ENCODE data around the gene RTL1.

The RTL1 gene

DNA sequence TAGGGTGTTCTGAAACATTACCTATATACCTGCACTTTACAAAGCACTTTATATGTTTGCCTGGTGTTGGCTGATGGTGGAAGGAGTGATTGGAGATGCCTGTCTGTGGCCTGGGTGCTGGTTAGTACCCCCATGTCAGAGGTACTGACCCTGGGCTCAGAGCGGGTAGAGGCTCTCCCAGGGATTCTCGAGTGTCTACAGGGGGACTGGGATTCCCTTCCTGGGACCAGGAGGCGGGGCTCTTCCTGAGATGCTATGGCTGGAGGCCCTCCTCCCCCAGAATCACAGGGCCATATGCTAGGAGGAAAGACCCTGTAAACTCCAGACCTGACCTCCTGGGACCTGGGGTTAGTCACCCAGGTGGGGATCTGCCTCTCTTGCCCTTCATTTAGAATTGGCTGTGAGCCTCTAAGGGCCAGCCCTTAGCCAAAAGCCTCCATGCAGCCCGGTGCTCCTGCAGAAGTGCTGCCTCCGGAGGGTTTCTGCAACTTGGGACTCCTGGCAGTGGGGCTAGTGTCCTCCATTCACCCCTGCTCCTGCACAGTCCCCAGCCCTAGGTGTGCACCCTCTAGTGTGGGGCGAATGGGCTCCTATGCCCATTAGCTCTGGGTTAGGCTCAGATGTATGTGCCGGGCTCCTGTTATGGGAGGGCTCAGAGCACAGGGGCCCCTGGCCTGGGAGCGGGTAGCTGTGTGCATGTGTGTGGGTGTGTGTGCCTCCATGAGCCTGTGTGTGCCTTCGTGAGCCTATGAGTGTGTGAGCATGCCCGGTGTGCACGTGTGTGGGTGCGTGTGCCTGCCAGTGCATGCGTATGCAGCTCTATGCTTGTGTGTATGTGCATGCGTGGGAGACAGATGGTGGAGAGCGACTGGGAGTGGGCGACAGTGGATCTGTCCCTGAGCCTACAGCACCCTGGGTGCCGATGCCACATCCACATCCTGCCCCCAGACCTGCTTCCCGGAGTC lies 36.6 kb downstream of the RTL1 start:
- no peak for DNase-seq (ENCODE audit: low spot score)

DNA sequence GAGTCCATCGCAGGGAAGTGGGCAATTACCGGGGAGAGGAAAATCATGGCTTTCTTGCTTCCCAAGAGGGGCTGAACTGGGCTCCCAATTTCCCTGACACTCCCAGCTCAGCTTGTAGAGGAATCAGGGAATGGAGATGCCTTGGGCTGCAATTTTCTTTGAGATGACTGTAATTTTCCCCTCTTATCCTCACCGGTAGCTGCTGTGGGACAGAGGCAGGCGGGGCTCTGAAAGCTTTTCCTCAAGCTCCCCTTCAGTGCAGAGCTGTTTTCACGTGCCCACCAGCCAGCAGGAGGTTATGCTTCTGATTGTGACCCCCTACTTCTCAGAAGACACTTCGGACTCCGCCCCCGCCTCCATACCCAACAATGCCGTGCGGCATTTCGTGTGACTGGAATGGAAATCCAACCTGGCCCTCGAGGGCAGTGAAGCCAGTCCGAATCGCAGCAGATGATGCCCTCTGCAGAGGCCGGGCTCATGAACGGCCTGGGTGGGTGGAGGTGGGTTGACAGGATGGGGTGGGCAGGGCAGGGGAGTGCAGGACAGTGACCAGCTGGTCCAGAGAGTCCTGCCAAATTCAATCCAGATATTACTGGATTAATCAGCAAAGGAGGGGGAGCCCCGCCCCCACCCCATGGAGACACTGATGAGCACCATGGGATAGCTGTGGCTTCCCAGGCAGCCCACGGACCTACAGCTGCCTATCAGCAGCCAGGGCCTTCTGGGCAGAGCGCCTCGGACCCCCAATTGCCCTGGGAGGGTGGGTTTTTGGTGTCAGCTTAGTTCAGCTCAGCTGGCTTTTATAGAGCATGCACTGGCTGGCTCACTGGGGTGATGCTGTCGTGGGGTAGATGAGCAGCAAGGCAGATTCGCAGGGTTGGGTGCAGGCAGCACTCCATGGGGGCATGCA lies 37.6 kb downstream of the RTL1 start:
- DNase-seq (ENCODE audit: low spot score): no peak

DNA sequence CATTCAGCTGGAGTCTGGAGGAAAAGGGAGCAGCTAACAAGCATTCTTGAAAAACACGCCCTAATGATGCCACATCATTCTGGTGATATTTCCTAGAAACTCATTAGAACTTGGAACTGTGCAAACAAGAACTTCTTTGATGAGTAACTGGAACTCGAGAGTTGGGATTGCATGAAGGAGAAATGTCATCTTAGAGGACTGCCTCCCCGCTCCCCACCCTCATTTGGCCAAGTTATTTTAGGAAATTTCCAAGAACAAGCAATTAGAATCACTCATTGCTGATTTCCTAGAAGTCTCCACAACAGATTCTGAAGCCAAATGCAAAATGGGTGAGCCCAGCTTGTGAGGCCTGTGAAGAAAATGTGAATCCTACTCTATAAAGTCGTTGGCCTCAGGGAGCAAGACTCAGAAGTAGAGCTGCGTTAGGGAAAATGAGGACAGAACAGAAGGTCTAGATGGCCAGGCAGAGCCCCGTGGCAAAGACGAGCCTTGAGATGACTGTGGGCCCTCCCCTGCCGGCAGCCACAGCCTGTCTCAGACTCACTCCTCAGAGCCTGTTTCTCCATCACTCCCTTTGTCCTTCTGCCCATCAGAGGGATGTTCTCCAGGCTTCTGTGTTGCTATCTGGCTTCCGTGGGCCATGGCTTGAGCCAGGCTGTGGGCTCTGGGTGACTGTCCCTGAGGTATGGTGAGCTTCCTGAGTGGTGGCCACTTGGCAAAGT lies 38.4 kb downstream of the RTL1 start:
- DNase-seq (ENCODE audit: low spot score): no peak

DNA sequence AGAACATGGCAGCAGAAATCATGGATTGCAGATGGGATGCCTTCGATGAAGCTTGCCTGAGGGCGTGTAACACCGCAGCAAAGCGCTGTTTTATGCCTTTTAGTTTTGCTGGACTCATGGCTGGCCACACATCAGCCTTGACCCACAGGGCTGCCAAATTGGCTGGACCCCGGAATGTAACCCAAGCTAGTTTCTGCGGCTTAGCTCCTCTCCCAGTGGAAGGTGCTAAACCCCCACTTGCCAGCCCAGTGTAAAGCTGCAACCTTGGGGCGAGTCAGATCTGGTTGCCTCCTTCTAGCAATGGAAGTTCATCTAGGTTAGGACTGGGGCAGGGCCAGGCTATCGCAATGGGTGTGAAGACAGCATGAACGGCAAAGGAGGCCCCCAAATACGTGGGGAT lies 39.3 kb downstream of the RTL1 start:
- no peak for DNase-seq (ENCODE audit: low spot score)

DNA sequence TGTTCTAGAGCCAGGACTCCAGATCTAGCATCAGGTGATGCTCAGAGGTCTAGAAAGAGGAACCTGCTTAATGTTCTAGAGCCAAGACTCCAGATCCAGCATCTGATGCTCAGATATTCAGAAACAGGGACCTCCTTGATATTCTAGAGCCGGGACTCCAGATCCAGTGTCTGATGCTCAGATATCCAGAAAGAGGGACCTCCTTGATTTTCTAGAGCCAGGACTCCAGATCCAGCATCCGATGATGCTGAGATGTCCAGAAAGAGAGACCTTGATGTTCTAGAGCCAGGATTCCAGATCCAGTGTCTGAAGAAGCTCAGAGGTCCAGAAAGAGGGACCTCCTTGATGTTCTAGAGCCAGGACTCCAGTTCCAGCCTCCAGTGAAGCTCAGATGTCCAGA lies 40.7 kb downstream of the RTL1 start:
- DNase-seq (ENCODE audit: low spot score): no peak

DNA sequence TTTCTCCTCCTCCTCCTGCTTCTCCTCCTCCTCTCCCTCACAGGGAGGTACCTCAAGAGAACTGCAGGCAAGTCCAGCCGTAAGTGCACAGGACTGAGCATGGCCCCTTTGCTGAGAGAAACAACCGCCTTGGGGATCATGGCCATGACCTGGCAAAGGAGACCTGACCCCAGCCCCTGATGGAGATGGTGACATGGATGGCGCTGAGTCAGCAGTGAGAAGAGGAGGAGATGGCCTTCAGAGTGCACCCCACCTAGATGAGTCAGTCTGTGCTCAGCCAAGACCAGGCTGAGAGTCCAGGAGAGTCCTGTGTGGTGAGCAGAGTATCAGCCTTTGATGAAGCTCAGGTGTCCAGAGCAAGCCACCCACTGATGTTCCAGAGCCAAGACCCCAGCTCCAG lies 41.2 kb downstream of the RTL1 start:
- DNase-seq (ENCODE audit: low spot score): no peak

DNA sequence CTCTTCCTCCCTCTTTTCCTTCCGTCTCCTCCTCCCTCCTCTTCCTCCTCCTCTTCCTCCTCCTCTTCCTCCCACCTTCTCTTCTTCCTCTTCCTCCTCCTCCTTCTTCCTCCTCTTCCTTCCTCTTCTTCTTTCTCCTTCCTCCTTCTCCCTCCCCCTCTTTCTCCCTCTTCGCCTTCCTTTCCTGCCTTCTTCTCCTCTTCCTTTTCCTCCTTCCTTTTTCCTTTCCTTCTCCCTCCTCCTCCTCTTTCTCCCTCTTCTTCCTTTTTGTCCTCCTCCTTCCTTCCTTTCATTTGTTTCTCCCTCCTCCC lies 41.6 kb downstream of the RTL1 start:
- DNase-seq (ENCODE audit: low spot score): no peak

DNA sequence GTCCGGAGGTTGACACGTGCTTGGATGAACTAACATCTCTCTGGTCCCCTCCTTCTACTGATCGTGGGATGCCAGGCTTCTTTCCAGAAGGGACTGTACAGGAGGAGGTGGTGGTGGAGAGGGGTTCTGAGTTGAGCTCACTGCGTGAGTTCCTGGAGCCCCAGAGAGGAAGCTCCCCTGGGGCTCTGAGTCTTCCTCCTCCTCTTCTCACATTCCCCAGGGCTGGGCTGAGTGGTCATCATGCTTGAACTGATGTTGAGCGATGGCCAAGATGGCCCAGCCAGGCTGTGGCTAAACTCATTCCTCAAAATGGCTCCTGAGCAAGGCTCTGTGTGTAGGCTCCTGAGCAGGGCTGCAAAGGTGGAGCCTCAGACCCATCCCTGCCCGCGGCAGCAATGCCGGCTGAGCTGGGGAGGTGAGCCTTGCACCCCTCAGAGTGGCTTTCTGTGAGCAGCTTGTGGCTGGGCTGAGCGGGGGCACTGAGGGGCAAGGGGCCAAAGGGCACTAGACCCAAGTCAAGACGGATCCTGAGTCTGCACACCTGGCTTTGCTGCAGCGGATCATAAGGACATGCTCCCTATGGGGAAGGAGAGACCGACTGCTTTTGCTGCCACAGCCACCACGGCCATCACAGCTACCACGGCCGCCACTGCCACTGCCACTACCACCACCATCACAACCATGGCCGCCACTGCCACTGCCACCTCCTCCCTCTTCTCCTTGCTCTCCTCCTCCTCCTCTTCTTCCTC lies 42.2 kb downstream of the RTL1 start:
- DNase-seq (ENCODE audit: low spot score): no peak

DNA sequence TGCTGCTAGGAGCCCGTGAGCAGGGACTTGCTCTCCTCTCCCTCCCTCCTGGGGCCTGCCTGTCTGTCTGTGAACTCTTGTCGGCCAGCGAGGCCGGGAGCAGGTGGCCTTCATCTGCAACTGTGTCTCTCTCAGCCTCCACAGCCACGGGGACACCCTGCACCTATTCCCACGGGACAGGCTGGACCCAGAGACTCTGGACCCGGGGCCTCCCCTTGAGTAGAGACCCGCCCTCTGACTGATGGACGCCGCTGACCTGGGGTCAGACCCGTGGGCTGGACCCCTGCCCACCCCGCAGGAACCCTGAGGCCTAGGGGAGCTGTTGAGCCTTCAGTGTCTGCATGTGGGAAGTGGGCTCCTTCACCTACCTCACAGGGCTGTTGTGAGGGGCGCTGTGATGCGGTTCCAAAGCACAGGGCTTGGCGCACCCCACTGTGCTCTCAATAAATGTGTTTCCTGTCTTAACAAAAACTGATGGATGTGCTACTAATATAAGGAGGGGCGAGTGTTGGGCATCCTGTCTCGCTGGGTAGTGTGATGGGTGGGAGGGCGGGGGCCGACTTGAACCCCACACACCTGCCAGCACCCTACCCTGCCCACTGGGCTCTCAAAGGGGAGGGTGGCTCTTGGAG lies 42.9 kb downstream of the RTL1 start:
- no peak for DNase-seq (ENCODE audit: low spot score)

DNA sequence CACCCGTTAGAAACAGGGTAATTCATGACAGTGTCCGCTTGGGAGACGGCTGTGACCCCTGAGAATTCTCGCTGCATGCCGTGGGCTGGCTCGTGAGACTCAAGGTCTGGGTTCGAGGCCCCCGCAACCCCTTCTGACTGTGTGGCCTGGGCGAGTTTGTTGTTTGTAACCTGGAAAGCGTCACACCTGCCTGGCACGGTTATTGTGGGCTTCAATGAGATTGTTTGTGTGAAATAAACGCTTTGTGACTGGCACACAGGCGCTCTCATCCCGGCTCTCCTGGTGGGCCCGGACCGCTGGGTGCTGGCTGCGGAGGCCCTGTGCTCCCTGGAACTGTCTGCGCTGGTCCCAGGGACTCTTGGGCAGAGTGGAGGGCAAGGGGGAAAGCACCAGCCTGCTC lies 43.7 kb downstream of the RTL1 start:
- no peak for DNase-seq (ENCODE audit: low spot score)

DNA sequence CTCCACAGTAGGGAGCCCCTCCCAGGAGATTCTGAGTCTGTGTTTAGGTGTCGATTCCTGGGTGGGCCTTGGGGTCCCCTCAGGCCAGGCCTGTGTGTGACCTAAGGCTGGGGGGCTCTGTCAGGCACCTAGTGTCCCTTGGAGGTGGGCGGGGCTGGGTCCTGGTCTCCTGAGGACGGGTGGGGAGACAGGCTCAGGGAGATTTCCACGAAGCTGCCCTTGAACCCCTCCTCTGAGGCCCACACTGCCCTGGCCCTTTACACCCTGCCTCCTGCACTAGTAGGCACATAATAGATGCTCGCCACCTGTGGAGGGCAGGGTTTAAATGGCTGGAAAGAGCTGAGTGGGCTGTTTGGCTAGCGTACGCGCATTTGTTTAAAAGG lies 44.7 kb downstream of the RTL1 start:
- no peak for DNase-seq (ENCODE audit: low spot score)

DNA sequence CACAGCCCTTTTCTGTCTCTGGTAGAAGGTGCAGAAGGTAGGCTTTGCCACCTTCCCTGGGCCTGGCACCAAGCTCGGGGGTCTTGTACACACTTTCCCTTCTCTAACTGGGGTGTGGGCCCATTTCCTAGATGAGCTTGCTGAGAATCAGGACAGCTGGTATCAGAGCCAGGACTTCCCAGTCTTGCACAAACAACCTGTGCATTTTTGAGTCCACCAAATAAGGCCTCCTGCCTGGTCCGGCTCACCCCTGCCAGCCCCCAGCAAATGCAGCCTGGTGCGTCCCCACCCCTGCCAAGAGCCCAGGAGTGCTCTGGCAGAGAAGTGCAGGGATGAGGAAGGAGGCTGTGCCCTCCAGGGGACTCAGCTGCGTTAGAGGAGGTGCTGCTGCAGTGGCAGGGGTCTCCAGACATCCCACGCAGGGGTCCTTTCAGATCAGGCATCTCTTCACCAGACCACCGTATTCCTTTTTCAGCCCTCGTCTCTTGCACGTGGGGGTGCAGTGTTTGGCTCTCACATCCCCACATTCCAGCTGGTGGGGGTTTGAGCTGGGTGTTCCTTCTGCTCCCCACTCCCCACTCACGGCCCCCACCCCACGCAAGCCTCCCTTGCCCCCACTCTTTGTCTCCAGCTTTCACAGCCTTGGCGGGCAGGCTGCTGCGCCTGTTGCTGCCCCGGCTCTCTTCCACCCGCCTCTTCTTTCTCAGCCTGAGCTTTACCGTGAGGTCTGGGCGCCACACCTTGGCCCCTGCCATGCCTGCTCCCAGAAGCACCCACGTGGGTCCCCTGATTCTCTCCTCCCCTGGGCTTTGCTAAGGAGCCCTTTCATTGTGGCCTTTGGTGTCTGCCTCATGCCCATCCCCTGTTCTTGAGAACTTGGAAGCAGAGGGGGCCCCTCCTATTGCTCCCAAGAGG lies 45.3 kb downstream of the RTL1 start:
- DNase-seq (ENCODE audit: low spot score): no peak

DNA sequence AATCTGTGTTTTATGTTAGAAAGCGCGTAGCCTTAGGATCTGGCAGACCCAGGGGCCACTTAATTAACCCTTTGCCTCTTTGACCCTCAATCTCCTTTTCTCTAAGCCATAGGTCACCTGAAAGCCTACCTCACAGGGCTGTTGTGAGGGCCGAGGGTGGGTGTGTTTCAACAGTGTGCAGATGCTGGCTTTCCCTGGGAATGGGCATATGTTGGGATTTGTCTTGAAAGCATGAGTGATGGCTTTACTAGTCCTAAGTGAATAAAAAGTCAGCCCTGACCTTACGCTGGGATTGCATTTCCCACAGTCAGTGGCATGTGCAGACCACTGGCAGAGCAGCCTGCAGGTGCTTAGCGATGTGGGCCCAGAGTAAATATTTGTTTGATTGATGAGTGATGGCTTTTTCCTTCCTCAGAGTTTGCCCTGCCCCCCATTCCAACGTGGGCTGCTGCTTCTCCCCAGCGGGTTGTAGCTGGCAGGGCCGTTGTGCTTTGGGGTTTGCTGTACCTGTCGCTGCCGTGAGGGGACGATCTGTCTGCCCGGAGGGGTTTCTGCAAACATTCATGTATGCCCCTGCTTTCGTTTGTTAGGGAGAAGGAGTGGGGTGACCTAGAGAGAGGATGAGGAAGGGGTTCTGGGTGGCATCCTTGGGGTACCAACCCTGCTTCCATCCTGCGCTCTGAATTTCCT lies 46.1 kb downstream of the RTL1 start:
- DNase-seq (ENCODE audit: low spot score): no peak

DNA sequence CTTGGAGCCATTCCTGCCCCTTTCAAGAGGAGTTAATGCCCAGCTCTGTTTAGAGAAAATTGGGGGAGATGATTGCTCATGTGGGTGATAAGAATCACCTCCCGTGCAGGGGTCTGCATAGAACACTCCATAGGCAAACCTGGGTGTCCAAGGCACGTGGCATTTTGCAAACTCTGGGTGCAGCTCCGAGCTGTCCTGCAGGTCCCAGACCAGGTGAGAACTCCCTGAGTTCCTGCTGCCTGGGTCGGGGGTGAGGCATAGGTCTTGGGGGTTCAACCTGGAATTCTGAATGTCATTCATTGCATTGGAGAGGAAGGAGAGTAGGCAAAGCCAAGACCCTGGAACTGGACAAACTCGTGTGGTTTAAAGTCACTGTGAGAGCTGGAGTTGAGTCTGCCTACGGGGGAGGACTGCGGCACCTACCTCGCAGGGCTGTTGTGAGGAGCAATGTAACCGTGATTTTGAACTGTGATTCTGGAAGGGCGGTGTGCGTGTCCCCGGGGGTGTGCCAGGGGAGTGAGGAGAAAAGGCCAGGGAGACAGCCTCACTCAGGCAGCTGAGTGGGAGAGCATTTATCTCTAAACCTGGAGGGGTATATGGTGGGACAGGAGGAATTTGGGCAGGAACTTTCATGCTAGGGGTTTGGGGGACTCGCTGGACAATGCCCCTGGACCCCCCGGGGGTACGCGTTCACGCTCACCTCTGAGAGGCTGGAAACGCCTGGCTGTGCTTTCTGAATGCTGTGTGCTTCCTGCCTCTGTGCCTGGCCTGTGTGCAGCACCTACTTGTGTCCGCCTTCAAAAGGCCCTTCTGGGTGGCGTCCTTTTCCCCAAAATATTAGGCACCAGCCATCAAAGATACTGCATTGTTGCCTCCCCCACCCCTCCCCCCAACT lies 47.2 kb downstream of the RTL1 start:
- no peak for DNase-seq (ENCODE audit: low spot score)

DNA sequence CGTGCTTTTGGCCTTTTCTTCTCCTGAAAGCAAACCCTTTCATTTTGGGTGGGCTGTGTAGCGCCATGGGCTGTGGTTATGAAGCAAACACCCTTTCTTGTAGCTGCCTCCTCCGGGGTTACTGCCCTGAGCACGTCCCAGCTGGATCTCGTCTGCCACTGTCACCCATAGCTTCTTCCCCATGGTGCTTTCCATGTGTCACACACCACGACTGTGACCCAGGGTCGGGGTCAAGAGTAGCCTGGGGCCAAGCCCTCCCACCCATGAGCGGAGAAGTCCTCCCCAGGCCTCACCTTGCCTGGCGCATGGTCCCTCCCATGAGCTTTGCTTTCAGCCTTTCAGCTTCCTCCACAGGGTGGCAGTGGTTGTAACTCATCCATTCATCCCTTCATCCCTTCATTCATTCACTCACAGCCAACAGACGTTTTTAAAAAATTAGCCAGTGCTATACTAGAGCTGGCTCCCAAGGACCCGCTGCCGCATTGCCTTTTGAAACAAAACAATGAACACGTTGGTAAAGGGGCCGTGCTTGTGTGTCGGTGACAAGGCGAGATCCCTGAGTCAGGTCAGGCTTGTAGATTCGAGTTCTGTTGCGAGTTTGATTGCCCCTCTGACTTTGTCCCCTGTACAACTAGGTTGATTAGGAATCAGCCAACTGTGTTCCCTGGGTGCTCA lies 48.1 kb downstream of the RTL1 start:
- no peak for DNase-seq (ENCODE audit: low spot score)

DNA sequence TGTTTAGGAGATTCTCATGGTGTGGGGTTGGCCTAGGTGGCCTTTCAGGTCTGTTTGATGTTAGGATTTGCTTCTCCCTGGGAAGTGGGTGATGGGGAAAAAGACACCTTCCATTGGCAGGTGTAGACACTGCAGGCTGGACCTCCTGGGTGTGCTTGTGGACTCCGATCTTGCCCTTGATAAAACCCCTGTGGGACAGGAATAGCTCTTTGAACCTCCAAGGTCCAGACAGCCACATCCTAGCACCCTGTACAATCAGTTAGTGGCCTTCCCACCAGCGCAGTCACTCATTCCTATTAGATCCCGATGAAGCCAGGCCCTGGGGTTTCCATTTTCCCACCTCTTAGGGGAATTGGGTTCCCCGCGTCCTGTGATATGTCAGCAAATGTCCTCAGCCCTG lies 49.1 kb downstream of the RTL1 start:
- no peak for DNase-seq (ENCODE audit: low spot score)

DNA sequence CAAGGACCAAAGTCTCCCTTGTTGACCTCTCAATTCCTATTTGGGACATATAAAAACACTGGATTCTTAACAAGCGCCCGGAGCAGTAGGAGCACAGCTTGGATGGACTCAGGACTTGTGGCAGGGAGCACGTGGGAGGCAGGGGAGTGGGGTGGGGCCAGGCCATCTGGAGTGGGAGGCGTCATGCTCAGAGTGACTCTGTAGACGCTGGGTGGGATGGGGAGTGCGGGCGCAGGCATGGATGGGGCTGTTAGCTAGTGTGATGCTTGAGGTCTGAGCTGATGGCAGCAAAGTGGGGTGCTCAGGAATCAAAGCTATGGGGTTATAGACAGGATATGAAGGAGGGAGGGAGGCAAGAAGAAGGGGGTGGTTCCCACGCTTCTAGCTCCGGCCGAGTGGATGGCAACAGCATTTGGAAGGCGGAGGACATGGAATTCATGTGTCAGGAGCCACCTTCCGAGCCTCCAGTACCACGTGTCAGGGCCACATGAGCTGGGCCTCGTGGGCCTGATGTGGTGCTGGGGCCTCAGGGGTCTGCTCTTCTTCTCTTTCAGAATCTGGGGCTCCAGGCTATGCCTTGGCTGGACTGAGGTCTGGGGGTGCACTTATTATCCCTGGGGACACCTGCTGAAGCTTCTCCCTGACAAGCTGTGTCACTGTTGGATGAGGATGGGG lies 51.4 kb downstream of the RTL1 start:
- DNase-seq (ENCODE audit: low spot score): no peak

DNA sequence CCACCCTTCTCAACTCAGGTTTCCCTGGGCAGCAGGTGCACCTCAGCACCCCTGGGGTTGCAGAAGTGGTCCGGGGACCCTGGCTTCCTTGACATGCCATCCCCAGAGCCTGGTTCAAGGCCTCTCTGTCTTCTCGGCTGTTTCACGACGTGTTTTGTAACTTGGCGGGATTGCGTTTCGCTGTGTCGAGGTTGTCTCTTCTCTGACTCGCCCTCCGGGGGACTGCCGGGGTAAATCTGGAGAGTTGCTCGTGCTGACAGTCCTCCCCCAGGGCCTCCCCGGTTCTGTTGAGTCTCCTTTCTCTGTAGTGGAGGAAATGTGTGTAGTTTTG lies 52.0 kb downstream of the RTL1 start:
- DNase-seq (ENCODE audit: low spot score): no peak

Measured in CD4-positive, alpha-beta T cell treated with Interleukin-15 for 4 hours (primary cell).